SU-DHL-6 (cell line): ENCODE measurements around the gene DDIT3.

ENCODE experiments used
- EZH2phosphoT487 ChIP-seq: fragments of 200-600 bp; sonication (generic), shearing (Covaris generic); conservative IDR thresholded peaks from 2 replicates; pipeline ENCODE4 v1.6.1; 2018; ENCODE audit warnings: mild to moderate bottlenecking, antibody characterized with exemption, low read length, moderate library complexity, mixed read lengths
- TF ChIP-seq, protein P1 (sequence below): fragments of 200-600 bp; sonication (generic); IDR thresholded peaks from one replicate; pipeline ENCODE4 v1.5.1; 2017; ENCODE audit warnings: antibody characterized with exemption, mild to moderate bottlenecking, low read length, moderate library complexity; ENCODE audit not compliant: insufficient read depth, poor library complexity, severe bottlenecking

DNA sequence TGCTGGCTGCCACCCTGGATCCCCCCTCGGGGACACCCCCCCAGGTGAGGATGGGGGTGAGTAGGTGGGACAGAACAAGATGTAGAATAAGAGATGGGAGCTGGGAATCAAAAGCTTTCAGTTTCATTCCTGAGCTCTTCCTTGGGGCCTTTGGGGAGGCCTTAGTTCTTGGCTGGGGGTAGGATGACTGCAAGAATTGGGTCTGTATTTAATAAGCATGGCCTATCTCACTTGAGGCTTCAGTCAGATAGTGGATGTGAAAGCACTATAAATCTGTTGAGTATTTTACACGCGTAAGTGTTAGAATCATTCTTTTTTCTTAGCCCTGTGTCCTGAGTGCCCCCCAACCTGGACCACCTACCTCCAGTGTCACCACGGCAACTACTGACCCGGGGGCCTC is 6.9 kb upstream of the DDIT3 start:
- TF ChIP-seq, protein P1, sequence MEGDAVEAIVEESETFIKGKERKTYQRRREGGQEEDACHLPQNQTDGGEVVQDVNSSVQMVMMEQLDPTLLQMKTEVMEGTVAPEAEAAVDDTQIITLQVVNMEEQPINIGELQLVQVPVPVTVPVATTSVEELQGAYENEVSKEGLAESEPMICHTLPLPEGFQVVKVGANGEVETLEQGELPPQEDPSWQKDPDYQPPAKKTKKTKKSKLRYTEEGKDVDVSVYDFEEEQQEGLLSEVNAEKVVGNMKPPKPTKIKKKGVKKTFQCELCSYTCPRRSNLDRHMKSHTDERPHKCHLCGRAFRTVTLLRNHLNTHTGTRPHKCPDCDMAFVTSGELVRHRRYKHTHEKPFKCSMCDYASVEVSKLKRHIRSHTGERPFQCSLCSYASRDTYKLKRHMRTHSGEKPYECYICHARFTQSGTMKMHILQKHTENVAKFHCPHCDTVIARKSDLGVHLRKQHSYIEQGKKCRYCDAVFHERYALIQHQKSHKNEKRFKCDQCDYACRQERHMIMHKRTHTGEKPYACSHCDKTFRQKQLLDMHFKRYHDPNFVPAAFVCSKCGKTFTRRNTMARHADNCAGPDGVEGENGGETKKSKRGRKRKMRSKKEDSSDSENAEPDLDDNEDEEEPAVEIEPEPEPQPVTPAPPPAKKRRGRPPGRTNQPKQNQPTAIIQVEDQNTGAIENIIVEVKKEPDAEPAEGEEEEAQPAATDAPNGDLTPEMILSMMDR: no peak
- TF ChIP-seq EZH2phosphoT487: no peak
